ENCODE data around the gene GEN1. TPM values are rescaled to one million over a fixed set of nuclear protein-coding genes. Genes with fewer than 3 reads are reported as not detected.

The GEN1 gene
- total RNA-seq, 1 experiment from 2014 or later: 23.7 TPM

DNA sequence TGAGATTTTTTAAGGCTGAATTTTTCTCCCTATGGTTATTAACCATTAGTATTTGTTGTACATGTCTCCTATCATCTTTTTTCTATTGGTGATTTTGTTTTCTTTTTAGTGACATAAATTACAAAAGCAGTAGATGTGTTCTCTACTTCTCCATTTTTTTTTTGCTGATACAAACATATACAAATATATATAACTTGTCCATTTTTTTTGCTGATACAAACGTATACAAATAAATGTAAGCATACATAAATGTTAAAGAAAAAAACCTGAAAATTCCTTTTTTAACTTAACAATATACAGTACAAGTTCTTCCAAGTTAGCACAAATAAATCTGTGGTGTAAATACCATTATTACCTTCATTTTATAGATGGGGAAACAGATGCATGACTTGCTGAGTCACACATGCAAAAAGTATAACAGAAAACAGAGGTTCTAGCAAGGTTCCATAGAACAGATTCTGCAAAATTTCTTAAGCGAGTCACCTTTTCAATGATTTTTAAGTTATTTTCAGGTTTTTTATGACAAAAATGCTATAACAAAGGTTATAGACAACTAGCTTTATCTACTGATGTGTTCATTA lies 64.4 kb downstream of the GEN1 start:
- no peak overlapping the region for H3K27ac Mint-ChIP-seq
- H3K36me3 Mint-ChIP-seq: no peaks in the 10 kb centered on the region
- ATAC-seq (no peak), DNase-seq (ENCODE audit: low spot score) (no peak)
- ChIA-PET POLR2A (no interaction called here), CTCF (no interaction called here)
- H3K4me3 Mint-ChIP-seq: no peak overlapping the region
- peaks cover 5% of the 10 kb centered on the region for H3K27me3 Mint-ChIP-seq (ENCODE audit: low read depth)
- TF ChIP-seq ESRRA (CRISPR knock-in tag; IDR thresholded peaks at IDR 0.05; ENCODE audit: borderline replicate concordance): no peak
- no peak for TF ChIP-seq ZNF396 (CRISPR knock-in tag; IDR thresholded peaks at IDR 0.05; ENCODE audit: borderline replicate concordance)
- TF ChIP-seq NFATC4 (CRISPR knock-in tag; IDR thresholded peaks at IDR 0.05): no peak
- TF ChIP-seq ZNF232 (CRISPR knock-in tag; IDR thresholded peaks at IDR 0.05): no peak
- no peak for TF ChIP-seq JUN (CRISPR knock-in tag; IDR thresholded peaks at IDR 0.05)
- TF ChIP-seq, protein P1, sequence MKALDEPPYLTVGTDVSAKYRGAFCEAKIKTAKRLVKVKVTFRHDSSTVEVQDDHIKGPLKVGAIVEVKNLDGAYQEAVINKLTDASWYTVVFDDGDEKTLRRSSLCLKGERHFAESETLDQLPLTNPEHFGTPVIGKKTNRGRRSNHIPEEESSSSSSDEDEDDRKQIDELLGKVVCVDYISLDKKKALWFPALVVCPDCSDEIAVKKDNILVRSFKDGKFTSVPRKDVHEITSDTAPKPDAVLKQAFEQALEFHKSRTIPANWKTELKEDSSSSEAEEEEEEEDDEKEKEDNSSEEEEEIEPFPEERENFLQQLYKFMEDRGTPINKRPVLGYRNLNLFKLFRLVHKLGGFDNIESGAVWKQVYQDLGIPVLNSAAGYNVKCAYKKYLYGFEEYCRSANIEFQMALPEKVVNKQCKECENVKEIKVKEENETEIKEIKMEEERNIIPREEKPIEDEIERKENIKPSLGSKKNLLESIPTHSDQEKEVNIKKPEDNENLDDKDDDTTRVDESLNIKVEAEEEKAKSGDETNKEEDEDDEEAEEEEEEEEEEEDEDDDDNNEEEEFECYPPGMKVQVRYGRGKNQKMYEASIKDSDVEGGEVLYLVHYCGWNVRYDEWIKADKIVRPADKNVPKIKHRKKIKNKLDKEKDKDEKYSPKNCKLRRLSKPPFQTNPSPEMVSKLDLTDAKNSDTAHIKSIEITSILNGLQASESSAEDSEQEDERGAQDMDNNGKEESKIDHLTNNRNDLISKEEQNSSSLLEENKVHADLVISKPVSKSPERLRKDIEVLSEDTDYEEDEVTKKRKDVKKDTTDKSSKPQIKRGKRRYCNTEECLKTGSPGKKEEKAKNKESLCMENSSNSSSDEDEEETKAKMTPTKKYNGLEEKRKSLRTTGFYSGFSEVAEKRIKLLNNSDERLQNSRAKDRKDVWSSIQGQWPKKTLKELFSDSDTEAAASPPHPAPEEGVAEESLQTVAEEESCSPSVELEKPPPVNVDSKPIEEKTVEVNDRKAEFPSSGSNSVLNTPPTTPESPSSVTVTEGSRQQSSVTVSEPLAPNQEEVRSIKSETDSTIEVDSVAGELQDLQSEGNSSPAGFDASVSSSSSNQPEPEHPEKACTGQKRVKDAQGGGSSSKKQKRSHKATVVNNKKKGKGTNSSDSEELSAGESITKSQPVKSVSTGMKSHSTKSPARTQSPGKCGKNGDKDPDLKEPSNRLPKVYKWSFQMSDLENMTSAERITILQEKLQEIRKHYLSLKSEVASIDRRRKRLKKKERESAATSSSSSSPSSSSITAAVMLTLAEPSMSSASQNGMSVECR (CRISPR knock-in tag; IDR thresholded peaks at IDR 0.05; ENCODE audit: borderline replicate concordance): no peak
- no peak for TF ChIP-seq NR3C1 (CRISPR knock-in tag; conservative IDR thresholded peaks at IDR 0.05; ENCODE audit: low read depth)
- TF ChIP-seq, protein P2, sequence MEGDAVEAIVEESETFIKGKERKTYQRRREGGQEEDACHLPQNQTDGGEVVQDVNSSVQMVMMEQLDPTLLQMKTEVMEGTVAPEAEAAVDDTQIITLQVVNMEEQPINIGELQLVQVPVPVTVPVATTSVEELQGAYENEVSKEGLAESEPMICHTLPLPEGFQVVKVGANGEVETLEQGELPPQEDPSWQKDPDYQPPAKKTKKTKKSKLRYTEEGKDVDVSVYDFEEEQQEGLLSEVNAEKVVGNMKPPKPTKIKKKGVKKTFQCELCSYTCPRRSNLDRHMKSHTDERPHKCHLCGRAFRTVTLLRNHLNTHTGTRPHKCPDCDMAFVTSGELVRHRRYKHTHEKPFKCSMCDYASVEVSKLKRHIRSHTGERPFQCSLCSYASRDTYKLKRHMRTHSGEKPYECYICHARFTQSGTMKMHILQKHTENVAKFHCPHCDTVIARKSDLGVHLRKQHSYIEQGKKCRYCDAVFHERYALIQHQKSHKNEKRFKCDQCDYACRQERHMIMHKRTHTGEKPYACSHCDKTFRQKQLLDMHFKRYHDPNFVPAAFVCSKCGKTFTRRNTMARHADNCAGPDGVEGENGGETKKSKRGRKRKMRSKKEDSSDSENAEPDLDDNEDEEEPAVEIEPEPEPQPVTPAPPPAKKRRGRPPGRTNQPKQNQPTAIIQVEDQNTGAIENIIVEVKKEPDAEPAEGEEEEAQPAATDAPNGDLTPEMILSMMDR (IDR thresholded peaks at IDR 0.05): no peak
- no peak for TF ChIP-seq RORB (CRISPR knock-in tag; IDR thresholded peaks at IDR 0.05)
- no peak for TF ChIP-seq ZNF121 (CRISPR knock-in tag; IDR thresholded peaks at IDR 0.05)
- TF ChIP-seq SP1 (CRISPR knock-in tag; conservative IDR thresholded peaks at IDR 0.05): no peak
- no peak for TF ChIP-seq FOXK1 (CRISPR knock-in tag; IDR thresholded peaks at IDR 0.05)
- TF ChIP-seq ZNF416 (CRISPR knock-in tag; IDR thresholded peaks at IDR 0.05): no peak
- TF ChIP-seq GTF2I (CRISPR knock-in tag; conservative IDR thresholded peaks at IDR 0.05): no peak
- H3K9me3 Mint-ChIP-seq: no peaks in the 10 kb centered on the region
- H3K4me1 Mint-ChIP-seq: peaks cover 29% of the 10 kb centered on the region

DNA sequence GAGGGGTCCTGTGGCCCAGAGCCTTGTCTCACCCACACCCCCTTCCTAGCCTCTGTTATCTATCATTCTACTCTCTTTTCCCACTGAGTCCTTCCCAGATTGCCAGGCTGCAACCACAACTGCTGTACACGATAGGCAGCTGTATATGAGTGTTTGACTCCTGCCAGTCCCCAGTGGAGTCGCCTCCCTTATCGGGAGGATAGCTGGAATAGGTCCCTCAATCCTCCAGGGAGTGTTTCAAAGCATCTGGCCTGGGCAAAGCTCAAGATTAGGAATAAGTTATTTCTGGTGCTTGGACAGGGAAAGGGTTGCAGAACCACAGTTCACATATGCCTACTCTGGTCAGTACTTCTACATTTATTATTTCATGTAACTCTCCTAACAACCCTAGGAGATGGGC lies 67.1 kb downstream of the GEN1 start:
- ChIA-PET CTCF (interaction anchor here (1.4 kb wide), 1 partner anchor 9 kb away, joined by 5 read pairs; no protein-coding TSS in a partner anchor), POLR2A (no interaction called here)
- Mint-ChIP-seq H3K4me3 (no peak overlapping the region), H3K4me1 (peaks cover 19% of the 10 kb centered on the region), H3K9me3 (no peaks in the 10 kb centered on the region), H3K27me3 (ENCODE audit: low read depth) (peaks cover 21% of the 10 kb centered on the region), H3K27ac (no peak overlapping the region), H3K36me3 (no peaks in the 10 kb centered on the region)
- ATAC-seq (no peak), DNase-seq (ENCODE audit: low spot score) (no peak)
- TF ChIP-seq ZNF138 (CRISPR knock-in tag; conservative IDR thresholded peaks at IDR 0.05) (no peak), EMX1 (CRISPR knock-in tag; IDR thresholded peaks at IDR 0.05) (no peak), ZNF219 (CRISPR knock-in tag; IDR thresholded peaks at IDR 0.05; ENCODE audit: borderline replicate concordance) (no peak)
- TF ChIP-seq, protein P1 (CRISPR knock-in tag; IDR thresholded peaks at IDR 0.05; ENCODE audit: borderline replicate concordance): no peak
- TF ChIP-seq, protein P3, sequence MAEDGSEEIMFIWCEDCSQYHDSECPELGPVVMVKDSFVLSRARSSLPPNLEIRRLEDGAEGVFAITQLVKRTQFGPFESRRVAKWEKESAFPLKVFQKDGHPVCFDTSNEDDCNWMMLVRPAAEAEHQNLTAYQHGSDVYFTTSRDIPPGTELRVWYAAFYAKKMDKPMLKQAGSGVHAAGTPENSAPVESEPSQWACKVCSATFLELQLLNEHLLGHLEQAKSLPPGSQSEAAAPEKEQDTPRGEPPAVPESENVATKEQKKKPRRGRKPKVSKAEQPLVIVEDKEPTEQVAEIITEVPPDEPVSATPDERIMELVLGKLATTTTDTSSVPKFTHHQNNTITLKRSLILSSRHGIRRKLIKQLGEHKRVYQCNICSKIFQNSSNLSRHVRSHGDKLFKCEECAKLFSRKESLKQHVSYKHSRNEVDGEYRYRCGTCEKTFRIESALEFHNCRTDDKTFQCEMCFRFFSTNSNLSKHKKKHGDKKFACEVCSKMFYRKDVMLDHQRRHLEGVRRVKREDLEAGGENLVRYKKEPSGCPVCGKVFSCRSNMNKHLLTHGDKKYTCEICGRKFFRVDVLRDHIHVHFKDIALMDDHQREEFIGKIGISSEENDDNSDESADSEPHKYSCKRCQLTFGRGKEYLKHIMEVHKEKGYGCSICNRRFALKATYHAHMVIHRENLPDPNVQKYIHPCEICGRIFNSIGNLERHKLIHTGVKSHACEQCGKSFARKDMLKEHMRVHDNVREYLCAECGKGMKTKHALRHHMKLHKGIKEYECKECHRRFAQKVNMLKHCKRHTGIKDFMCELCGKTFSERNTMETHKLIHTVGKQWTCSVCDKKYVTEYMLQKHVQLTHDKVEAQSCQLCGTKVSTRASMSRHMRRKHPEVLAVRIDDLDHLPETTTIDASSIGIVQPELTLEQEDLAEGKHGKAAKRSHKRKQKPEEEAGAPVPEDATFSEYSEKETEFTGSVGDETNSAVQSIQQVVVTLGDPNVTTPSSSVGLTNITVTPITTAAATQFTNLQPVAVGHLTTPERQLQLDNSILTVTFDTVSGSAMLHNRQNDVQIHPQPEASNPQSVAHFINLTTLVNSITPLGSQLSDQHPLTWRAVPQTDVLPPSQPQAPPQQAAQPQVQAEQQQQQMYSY (CRISPR knock-in tag; IDR thresholded peaks at IDR 0.05): no peak

All from WTC11 (cell line).